ENCODE measurements around the gene KDM6A.

The KDM6A gene

DNA sequence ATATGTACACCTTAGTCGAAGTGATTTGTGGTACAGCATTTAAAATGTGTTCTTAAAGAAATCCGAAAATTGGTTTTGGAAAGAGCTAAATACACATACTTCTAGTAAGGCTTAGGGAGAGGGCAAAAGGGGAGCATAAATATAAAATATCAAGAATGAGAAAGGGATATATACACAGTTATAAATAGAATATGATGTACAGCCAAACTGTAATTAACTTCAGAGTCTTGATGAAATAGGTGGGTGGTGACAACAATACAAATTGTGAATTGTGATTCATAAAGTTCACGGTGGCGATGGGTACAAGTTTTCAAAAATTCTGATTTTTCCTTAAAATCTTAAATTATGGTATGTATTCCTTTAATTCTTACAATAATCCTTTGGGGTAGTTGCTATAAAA, 62.2 kb downstream of the KDM6A start:
- TF ChIP-seq TAF1 (IDR thresholded peaks at IDR 0.05; ENCODE audit: low read depth) (no peak), EP300 (IDR thresholded peaks at IDR 0.05; ENCODE audit: borderline replicate concordance) (no peak), EGR1 (IDR thresholded peaks at IDR 0.05) (no peak), CREB1 (IDR thresholded peaks at IDR 0.05; ENCODE audit: low read depth) (no peak), ZBTB7A (IDR thresholded peaks at IDR 0.05; ENCODE audit: low read depth) (no peak), TEAD4 (IDR thresholded peaks at IDR 0.05) (no peak), NFIC (IDR thresholded peaks at IDR 0.05) (no peak), YY1 (IDR thresholded peaks at IDR 0.05; ENCODE audit: low read depth) (no peak), FOXM1 (IDR thresholded peaks at IDR 0.05; ENCODE audit: borderline replicate concordance, low read depth) (no peak), CEBPB (IDR thresholded peaks at IDR 0.05) (no peak), RAD21 (IDR thresholded peaks at IDR 0.05; ENCODE audit: low read depth) (no peak), TCF12 (IDR thresholded peaks at IDR 0.05; ENCODE audit: low read depth) (no peak), USF1 (IDR thresholded peaks at IDR 0.05) (no peak)
- TF ChIP-seq, protein P1, sequence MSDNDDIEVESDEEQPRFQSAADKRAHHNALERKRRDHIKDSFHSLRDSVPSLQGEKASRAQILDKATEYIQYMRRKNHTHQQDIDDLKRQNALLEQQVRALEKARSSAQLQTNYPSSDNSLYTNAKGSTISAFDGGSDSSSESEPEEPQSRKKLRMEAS (IDR thresholded peaks at IDR 0.05), result no peak
- TF ChIP-seq, protein P2, sequence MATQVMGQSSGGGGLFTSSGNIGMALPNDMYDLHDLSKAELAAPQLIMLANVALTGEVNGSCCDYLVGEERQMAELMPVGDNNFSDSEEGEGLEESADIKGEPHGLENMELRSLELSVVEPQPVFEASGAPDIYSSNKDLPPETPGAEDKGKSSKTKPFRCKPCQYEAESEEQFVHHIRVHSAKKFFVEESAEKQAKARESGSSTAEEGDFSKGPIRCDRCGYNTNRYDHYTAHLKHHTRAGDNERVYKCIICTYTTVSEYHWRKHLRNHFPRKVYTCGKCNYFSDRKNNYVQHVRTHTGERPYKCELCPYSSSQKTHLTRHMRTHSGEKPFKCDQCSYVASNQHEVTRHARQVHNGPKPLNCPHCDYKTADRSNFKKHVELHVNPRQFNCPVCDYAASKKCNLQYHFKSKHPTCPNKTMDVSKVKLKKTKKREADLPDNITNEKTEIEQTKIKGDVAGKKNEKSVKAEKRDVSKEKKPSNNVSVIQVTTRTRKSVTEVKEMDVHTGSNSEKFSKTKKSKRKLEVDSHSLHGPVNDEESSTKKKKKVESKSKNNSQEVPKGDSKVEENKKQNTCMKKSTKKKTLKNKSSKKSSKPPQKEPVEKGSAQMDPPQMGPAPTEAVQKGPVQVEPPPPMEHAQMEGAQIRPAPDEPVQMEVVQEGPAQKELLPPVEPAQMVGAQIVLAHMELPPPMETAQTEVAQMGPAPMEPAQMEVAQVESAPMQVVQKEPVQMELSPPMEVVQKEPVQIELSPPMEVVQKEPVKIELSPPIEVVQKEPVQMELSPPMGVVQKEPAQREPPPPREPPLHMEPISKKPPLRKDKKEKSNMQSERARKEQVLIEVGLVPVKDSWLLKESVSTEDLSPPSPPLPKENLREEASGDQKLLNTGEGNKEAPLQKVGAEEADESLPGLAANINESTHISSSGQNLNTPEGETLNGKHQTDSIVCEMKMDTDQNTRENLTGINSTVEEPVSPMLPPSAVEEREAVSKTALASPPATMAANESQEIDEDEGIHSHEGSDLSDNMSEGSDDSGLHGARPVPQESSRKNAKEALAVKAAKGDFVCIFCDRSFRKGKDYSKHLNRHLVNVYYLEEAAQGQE (IDR thresholded peaks at IDR 0.05; ENCODE audit: low read depth), result no peak

GRCh38 chrX:44935640-44936039, 62.7 kb downstream of the KDM6A start:
- no peak for TF ChIP-seq RAD21 (IDR thresholded peaks at IDR 0.05; ENCODE audit: low read depth)
- TF ChIP-seq, protein P1 (IDR thresholded peaks at IDR 0.05), result no peak

GRCh38 chrX:44937606-44938005, 64.6 kb downstream of the KDM6A start:
- no peak for TF ChIP-seq RAD21 (IDR thresholded peaks at IDR 0.05; ENCODE audit: low read depth)
- no peak for TF ChIP-seq TEAD4 (IDR thresholded peaks at IDR 0.05)
- TF ChIP-seq CEBPB (IDR thresholded peaks at IDR 0.05), result no peak
- TF ChIP-seq TCF12 (IDR thresholded peaks at IDR 0.05; ENCODE audit: low read depth), result no peak
- TF ChIP-seq EGR1 (IDR thresholded peaks at IDR 0.05), result no peak
- TF ChIP-seq EP300 (IDR thresholded peaks at IDR 0.05; ENCODE audit: borderline replicate concordance), result no peak
- no peak for TF ChIP-seq YY1 (IDR thresholded peaks at IDR 0.05; ENCODE audit: low read depth)
- TF ChIP-seq, protein P2 (IDR thresholded peaks at IDR 0.05; ENCODE audit: low read depth), result no peak
- no peak for TF ChIP-seq ZBTB7A (IDR thresholded peaks at IDR 0.05; ENCODE audit: low read depth)

DNA sequence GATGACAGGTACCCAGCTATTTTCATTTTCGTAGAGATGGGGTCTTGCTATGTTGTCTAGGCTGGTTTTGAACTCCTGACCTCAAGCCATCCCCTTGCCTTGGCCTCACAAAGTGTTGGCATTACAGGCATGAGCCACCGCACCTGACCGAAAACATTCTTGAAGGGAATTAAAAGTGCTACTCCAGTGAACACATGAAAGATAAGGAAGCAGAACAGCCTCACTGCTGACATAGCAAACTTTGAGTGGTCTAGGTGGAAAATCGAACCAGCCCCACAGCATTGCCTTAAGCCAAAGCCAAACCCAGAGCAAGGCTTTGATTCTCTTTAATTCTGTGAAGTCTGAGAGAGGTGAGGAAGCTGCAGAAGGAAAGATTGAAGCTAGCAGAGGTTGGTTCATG, 65.1 kb downstream of the KDM6A start:
- TF ChIP-seq EP300 (IDR thresholded peaks at IDR 0.05; ENCODE audit: borderline replicate concordance), result no peak
- TF ChIP-seq USF1 (IDR thresholded peaks at IDR 0.05), result no peak
- TF ChIP-seq CREB1 (IDR thresholded peaks at IDR 0.05; ENCODE audit: low read depth), result no peak
- TF ChIP-seq, protein P2 (IDR thresholded peaks at IDR 0.05; ENCODE audit: low read depth), result no peak
- TF ChIP-seq, protein P1 (IDR thresholded peaks at IDR 0.05), result no peak
- no peak for TF ChIP-seq NFIC (IDR thresholded peaks at IDR 0.05)
- no peak for TF ChIP-seq YY1 (IDR thresholded peaks at IDR 0.05; ENCODE audit: low read depth)
- no peak for TF ChIP-seq TEAD4 (IDR thresholded peaks at IDR 0.05)
- no peak for TF ChIP-seq TAF1 (IDR thresholded peaks at IDR 0.05; ENCODE audit: low read depth)
- no peak for TF ChIP-seq FOXM1 (IDR thresholded peaks at IDR 0.05; ENCODE audit: borderline replicate concordance, low read depth)
- TF ChIP-seq RAD21 (IDR thresholded peaks at IDR 0.05; ENCODE audit: low read depth), result no peak
- TF ChIP-seq EGR1 (IDR thresholded peaks at IDR 0.05), result no peak
- TF ChIP-seq CEBPB (IDR thresholded peaks at IDR 0.05), result no peak
- no peak for TF ChIP-seq ZBTB7A (IDR thresholded peaks at IDR 0.05; ENCODE audit: low read depth)
- no peak for TF ChIP-seq TCF12 (IDR thresholded peaks at IDR 0.05; ENCODE audit: low read depth)
